Measurements from ENCODE around the gene SDC1. TPM values are rescaled to one million over a fixed set of nuclear protein-coding genes. Genes with fewer than 3 reads are reported as not detected.

The SDC1 gene
- 0.65 and 1.4 TPM in 2 replicates for total RNA-seq

DNA sequence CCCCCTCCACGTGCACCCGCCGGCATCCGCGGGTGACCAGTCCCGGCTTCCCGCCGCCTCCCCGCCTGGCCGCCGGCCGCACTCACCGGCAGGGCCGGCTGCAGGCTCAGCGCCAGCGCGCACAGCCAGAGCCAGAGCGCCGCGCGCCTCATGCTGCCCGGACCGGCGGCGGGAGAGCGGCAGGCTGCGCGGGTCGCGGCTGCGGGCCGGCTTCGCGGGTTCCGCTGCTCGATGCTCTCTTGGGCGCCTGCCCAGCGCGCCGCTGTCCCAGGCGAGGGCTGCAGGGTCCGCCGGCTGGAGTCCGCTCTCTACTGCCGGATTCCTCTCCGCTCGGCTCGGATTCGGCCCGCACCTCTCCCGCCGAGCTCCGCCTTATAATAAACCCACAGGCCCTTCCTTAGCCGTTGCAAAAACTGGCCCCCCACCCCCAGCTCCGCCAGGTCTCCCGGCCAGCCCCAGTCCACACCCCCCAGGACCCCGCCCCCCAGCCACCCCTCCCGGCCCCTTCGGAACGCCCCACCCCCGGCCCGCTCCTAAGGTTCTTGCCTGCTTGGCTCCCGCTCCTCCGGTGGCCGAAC is at the start of gene SDC1:
SDC1 (minus strand) TSS at position 415 of the 578 bp plus-strand sequence; CDS start at position 152, 263 bp downstream.

Other genes starting within 250 kb of the SDC1 start
- 5.3 and 12.1 TPM in 2 replicates for gene WDR35, start 235.0 kb downstream of the SDC1 start, total RNA-seq
- 1.0 and 1.9 TPM in 2 replicates for gene MATN3, start 212.5 kb downstream of the SDC1 start, total RNA-seq
- gene LAPTM4A, start 173.5 kb downstream of the SDC1 start, total RNA-seq, result 76.3 and 170 TPM in 2 replicates
- 27.5 and 81.9 TPM in 2 replicates for gene PUM2, start 125.7 kb upstream of the SDC1 start, total RNA-seq
- 931 and 1,605 TPM in 2 replicates for gene RHOB, start 221.9 kb upstream of the SDC1 start, total RNA-seq

All from bladder microvascular endothelial cell (primary cell).